Frontal cortex (tissue), 4 donors: ENCODE data around the gene CXADR. TPM values are rescaled to one million over a fixed set of nuclear protein-coding genes. Genes with fewer than 3 reads are reported as not detected.
"Not testable (repeated sequence)": the region's sequence is repeated elsewhere in the genome, so short reads cannot be mapped to it uniquely, and the experiment has no call there.

Experiments used
- DNase-seq, 2 donors: peaks; one replicate each; pipeline ENCODE4 v3.0.0; 2012; ENCODE audit warnings: low spot score in 2 of 2
- FAIRE-seq: peaks from 2 replicates; lab custom pipeline; 2012; peaks lifted over from hg19 to GRCh38; lab: Jason Lieb, UNC
- total RNA-seq: library from RNA; depleted of rRNA; stranded (reverse); fragments of >200 nt; gene quantifications from one replicate; pipeline ENCODE4 v1.2.3, GENCODE V29; 2014
- donor health status: control.
- donor health status: control.
- donor health status: control.

Gene CXADR
- 405 TPM for total RNA-seq

- DNase-seq = peak; percentile 85 to 87
These were observed at the start of gene CXADR for GRCh38 chr21:17512253-17513213. CXADR (plus strand) TSS chr21:17513043; CDS start chr21:17513130, 87 bp downstream.

DNA sequence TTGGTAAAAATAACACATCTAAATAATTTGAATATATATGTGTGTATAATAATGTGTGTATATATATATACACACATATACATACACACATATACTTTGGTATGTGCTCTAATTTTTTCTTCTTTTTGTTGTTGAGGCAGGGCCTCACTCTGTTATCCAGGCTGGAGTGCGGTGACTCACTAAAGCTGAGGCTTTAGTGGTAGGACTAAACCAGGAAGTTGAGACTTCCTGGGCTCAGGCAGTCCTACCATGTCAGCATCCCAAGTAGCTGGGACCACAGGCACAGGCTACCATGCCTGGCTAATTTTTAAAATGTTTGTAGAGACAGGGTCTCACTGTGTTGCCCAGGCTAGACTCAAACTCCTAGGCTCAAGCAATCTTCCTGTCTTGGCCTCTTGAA is 46.7 kb upstream of the CXADR start:
- peak; percentile 45 for FAIRE-seq
- no peak for DNase-seq

More at GRCh38 chr21:17512253-17513213, at the start of gene CXADR:
- no peak for FAIRE-seq

- FAIRE-seq (no peak), DNase-seq (no peak)
These were observed 45.5 kb upstream of the CXADR start for GRCh38 chr21:17467392-17467791.

- DNase-seq = no peak
- no peak for FAIRE-seq
These were observed 45.0 kb upstream of the CXADR start for GRCh38 chr21:17467829-17468228.

DNA sequence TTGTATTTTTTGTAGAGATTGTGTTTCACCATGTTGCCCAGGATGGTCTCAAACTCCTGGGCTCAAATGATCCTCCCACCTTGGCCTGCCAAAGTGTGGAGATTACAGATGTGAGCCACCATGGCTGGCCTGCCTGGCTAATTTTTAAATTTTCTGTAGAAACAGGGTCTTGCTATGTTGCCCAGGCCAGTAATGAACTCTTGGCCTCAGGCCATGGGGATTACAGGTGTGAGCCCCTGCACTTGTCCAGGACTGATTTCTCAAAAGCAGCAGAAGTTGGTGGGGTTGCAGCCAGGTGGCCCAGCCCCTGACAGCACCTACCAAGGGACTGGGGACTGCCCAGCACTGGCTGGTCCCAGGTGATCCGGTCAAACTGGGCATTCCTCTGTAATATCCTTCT is 44.1 kb upstream of the CXADR start:
- FAIRE-seq (no peak), DNase-seq (no peak)

DNA sequence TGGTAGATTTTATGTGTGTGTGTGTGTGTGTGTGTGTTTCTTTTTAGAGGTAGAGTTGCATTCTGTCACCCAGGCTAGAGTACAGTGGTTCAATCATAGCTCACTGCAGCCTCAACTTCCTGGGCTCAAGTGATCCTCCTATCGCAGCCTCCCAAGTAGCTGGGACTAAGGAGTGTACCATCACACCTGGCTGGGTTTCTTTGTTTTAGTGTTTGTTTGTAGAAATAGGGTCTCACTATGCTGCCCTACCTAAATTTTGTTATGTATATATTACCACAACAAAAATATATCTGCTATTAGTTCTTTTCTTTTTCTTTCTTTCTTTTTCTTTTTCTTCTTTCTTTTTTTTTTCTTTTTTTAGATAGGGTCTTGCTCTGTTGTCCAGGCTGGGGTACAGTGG is 43.1 kb upstream of the CXADR start:
- no peak for FAIRE-seq

DNA sequence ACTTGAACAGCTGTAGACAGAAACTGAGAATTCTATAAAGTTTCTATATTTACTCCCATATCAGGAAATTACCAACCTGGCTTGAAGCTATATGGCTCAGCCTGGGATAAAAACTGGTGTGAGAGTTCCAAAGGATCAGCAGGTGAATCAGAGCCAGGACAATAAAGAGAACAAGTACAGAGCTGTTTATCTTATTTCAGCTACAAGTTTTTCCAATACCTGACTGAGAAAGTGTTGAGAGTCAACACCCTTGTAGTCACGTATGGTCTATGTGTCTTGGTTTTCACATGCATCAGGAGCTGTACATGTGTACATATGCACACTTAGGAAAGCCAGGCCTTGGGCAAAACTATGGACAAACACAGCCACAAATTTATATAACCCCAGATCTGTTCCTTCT is 40.7 kb upstream of the CXADR start:
- DNase-seq (no peak), FAIRE-seq (no peak)

More for the DNA sequence above, 43.1 kb upstream of the CXADR start:
- no peak for DNase-seq

- DNase-seq (no peak), FAIRE-seq (no peak)
These were observed 40.1 kb upstream of the CXADR start for GRCh38 chr21:17472592-17473271.

- DNase-seq (no peak), FAIRE-seq (no peak)
These were observed 36.8 kb upstream of the CXADR start for GRCh38 chr21:17476006-17476405.

GRCh38 chr21:17478156-17478555 is 34.7 kb upstream of the CXADR start:
- DNase-seq, FAIRE-seq: not testable (repeated sequence)

DNA sequence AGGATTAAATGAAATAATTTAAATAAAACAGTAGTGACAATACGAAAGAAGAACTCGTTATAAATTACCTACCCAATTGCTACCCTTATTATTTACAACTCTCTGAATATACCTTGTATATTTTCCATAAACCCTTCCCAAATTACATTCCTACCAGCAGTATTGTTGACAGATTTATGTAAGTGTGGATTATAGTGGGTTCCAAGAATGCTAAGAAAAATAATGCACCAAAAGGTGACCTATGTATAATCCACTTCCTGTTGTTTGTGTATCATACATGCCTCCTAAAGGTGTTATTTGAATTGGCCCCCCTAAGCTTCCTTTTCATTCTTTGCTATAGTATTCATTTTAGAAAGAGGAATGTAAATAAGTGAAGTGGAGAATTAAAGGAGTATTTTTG is 33.2 kb upstream of the CXADR start:
- no peak for DNase-seq
- FAIRE-seq = no peak

DNA sequence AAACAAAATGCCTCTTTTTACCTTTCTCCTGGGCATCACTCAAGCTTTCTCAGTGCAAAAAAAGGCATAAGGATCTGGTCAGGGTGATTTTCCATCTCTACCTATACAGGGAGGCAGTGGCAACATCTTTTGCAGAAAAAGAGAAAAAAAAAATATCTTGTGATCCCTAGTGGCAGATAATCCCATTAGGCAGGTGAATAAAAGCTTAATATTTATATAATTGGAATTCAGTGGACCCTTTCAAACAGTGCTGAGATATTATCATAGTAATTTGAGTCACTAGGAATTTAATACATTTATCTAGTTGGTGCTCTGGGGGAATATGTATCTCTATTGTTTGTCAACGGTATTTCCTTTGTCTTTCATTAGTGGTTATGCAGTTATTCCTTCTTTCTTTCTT is 29.9 kb upstream of the CXADR start:
- FAIRE-seq (no peak), DNase-seq (no peak)

GRCh38 chr21:17488620-17489019 is 24.2 kb upstream of the CXADR start:
- no peak for DNase-seq
- no peak for FAIRE-seq

DNA sequence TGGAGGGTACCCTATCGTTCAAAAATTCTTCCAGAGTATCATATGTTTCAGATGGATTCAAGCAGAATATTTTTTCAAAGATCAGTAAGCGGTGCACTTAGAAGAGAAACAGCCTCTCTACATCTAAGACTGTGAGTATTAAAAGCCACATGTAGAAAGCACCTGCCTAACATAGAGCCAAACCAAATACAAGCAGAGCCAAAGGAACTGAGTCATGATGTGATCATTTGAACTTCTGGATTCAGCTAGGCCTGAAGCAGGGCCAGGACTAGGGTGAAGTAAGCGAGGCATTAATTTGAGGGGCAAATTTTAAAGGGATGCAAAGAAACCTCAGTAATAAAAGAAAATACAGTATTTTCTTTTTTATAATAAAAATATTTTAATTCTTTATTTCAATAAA is 23.3 kb upstream of the CXADR start:
- FAIRE-seq = peak; percentile 87
- DNase-seq = not testable (repeated sequence)

GRCh38 chr21:17491716-17492414 is 21.0 kb upstream of the CXADR start:
- no peak for DNase-seq
- FAIRE-seq = no peak

DNA sequence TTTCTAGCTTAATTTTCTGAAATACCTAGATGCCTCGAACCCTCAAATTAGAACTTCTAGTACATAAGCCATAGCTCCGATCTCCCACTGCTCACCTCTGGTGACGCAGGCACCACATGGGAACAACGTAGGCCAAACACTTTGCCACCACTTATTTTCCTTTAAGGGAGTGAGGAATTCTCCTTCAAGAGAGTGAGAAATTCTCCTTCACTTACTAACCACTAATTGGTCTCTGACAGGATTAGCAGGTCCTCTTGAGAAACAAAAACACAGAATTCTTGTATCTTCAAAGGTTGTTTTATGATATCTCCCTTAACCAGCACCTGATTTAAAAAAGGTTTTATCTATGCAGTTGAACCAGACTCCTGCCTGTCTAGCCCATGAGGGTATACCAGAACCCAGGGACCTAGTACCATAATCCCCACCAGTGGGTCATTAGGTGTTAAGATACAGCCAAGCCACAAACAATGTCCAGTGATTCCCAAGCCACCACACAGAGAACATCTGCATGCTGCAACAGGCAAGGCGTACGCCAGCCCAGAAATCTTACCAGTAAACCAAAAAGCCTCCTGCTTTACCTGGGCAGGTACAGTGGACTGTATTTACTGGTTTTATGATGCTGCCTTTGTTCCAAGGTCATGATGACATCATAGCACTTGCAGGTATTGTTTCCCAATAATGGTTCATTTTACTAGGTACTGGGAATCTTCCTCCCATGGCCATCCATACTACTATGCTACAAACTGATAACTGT is 20.3 kb upstream of the CXADR start:
- DNase-seq = no peak
- no peak for FAIRE-seq

DNA sequence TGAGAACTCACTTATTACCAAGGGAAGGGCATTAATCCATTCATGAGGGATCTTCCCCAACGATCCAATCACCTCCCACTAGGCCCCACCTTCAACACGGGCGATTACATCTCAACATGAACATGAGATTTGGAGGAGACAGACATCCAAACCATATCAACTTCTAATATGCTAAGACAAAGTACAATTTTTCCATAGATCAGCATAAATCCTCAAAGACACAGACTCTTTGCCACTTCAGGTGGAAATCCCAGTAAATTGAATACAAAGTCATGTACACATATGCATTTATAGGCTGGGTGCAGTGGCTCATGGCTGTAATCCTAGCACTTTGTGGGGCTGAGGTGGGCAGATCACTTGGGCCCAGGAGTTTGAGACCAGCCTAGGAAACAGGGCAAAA is 18.8 kb upstream of the CXADR start:
- FAIRE-seq (no peak), DNase-seq (no peak)

GRCh38 chr21:17495680-17496079 is 17.2 kb upstream of the CXADR start:
- FAIRE-seq (no peak), DNase-seq (no peak)

GRCh38 chr21:17497316-17497715 is 15.5 kb upstream of the CXADR start:
- FAIRE-seq (no peak), DNase-seq (no peak)

- DNase-seq = no peak
- no peak for FAIRE-seq
These were observed 14.3 kb upstream of the CXADR start for GRCh38 chr21:17498586-17498985.
